Prostate gland (tissue), 2 donors: Measurements from ENCODE around the gene LHFPL5. TPM values are rescaled to one million over a fixed set of nuclear protein-coding genes. Genes with fewer than 3 reads are reported as not detected.

Source experiments
- DNase-seq: peaks from one replicate; pipeline ENCODE4 v3.0.0-alpha.2; 2019; ENCODE audit warnings: low spot score
- H3K27ac ChIP-seq, 2 donors: fragments of 200-600 bp; sonication (generic); 2 replicates each; pipeline ENCODE4 v1.5.1; 2017 to 2019
- H3K27me3 ChIP-seq: fragments of 200-600 bp; sonication (generic); replicated peaks from 2 replicates; pipeline ENCODE4 v1.5.1; 2019; ENCODE audit not compliant: insufficient read depth
- H3K36me3 ChIP-seq, 2 donors: fragments of 200-600 bp; sonication (generic); 1 replicate in 1 of 2; 2 replicates in 1 of 2; pipeline versions ENCODE4 v1.5.1 to v1.8.1; 2017 to 2019
- H3K4me1 ChIP-seq: fragments of 200-600 bp; sonication (generic); replicated peaks from 2 replicates; pipeline ENCODE4 v1.5.1; 2019
- H3K4me3 ChIP-seq, 2 donors: fragments of 200-600 bp; sonication (generic); 2 replicates each; pipeline ENCODE4 v1.5.1; 2017 to 2019
- H3K9me3 ChIP-seq: fragments of 200-600 bp; sonication (generic); 2 replicates; pipeline ENCODE4 v1.5.1; 2017
- CTCF ChIP-seq, 4 experiments: fragments of 200-600 bp in 2 of 4; fragments of 450-650 bp in 2 of 4; sonication (generic) in 2 of 4; IDR thresholded peaks; 1 replicate in 3 of 4; 2 replicates in 1 of 4; pipeline ENCODE4 v1.5.1; 2016 to 2019; ENCODE audit warnings: antibody characterized with exemption in 4 of 4, mild to moderate bottlenecking in 2 of 4, moderate library complexity in 2 of 4
- POLR2A ChIP-seq: fragments of 450-650 bp; IDR thresholded peaks from one replicate; pipeline ENCODE4 v1.6.1; 2016; ENCODE audit warnings: antibody characterized with exemption, mild to moderate bottlenecking
- POLR2AphosphoS5 ChIP-seq: sonication (generic); formaldehyde crosslinking; IDR thresholded peaks from one replicate; pipeline ENCODE4 v1.6.1; 2017; ENCODE audit warnings: antibody characterized with exemption
- WGBS: methylation state at CpG from one replicate; pipeline ENCODE4 v1.1.5; 2018; 5-methylcytosine and 5-hydroxymethylcytosine counted together
- intact Hi-C: fragments of 100-400 bp; cut with DNase I; formaldehyde crosslinking; loops from one replicate; pipeline ENCODE4 v1.14.2; 2022
- total RNA-seq, 2 donors: library from RNA; depleted of rRNA; stranded (reverse); fragments of >200 nt; gene quantifications; one replicate each; pipeline ENCODE4 v1.1.0, GENCODE V29; 2016

LHFPL5 gene
- total RNA-seq, 2 donors from 2014 or later: not detected

GRCh38 chr6:35798706-35799105 lies 6.4 kb upstream of the LHFPL5 start:
- intact Hi-C loops: loop anchor here (1.0 kb wide), 1 partner anchor 11 kb away; no protein-coding TSS in a partner anchor
- H3K27me3 ChIP-seq: no peaks in the 10 kb centered on the region
- H3K9me3 ChIP-seq: no peaks in the 10 kb centered on the region
- no peak overlapping the region for H3K4me3 ChIP-seq
- no peak for DNase-seq
- TF ChIP-seq POLR2A (no peak), POLR2AphosphoS5 (no peak), CTCF (IDR thresholded peaks at IDR 0.05) (no peak)
- no peak overlapping the region for H3K27ac ChIP-seq
- H3K36me3 ChIP-seq: no peaks in the 10 kb centered on the region
- 60% methylated on average over 5 of the region's 5 CpGs for WGBS
- no peaks in the 10 kb centered on the region for H3K4me1 ChIP-seq

GRCh38 chr6:35801148-35801547 lies 4.0 kb upstream of the LHFPL5 start:
- intact Hi-C loops: no loop called here
- 65% methylated on average over 3 of the region's 3 CpGs for WGBS
- Histone ChIP-seq H3K4me3 (no peak overlapping the region), H3K27ac (no peak overlapping the region), H3K4me1 (no peaks in the 10 kb centered on the region), H3K27me3 (no peaks in the 10 kb centered on the region), H3K9me3 (no peaks in the 10 kb centered on the region), H3K36me3 (no peaks in the 10 kb centered on the region)
- TF ChIP-seq POLR2A (no peak), POLR2AphosphoS5 (no peak), CTCF (IDR thresholded peaks at IDR 0.05) (no peak)
- DNase-seq: no peak

GRCh38 chr6:35808688-35809087 lies 3.5 kb downstream of the LHFPL5 start:
- TF ChIP-seq CTCF (IDR thresholded peaks at IDR 0.05) (no peak), POLR2AphosphoS5 (no peak), POLR2A (no peak)
- intact Hi-C loops: no loop called here
- Histone ChIP-seq H3K4me3 (no peak overlapping the region), H3K9me3 (no peaks in the 10 kb centered on the region), H3K27me3 (no peaks in the 10 kb centered on the region), H3K36me3 (no peaks in the 10 kb centered on the region), H3K27ac (no peak overlapping the region), H3K4me1 (no peaks in the 10 kb centered on the region)
- DNase-seq: no peak
- WGBS: 27% methylated on average over 3 of the region's 3 CpGs

- TF ChIP-seq POLR2A (no peak), POLR2AphosphoS5 (no peak)
- Histone ChIP-seq H3K36me3 (no peaks in the 10 kb centered on the region), H3K4me1 (no peaks in the 10 kb centered on the region), H3K27me3 (no peaks in the 10 kb centered on the region), H3K9me3 (no peaks in the 10 kb centered on the region), H3K4me3 (no peak overlapping the region), H3K27ac (no peak overlapping the region)
- DNase-seq: no peak
- WGBS: 74% methylated on average over 5 of the region's 5 CpGs
- intact Hi-C loops: no loop called here
These were observed 4.7 kb downstream of the LHFPL5 start for GRCh38 chr6:35809809-35810208.

- Histone ChIP-seq H3K27me3 (no peaks in the 10 kb centered on the region), H3K4me3 (no peak overlapping the region), H3K4me1 (no peaks in the 10 kb centered on the region), H3K9me3 (no peaks in the 10 kb centered on the region), H3K27ac (no peak overlapping the region), H3K36me3 (no peaks in the 10 kb centered on the region)
- no peak for DNase-seq
- intact Hi-C loops: no loop called here
- TF ChIP-seq CTCF (IDR thresholded peaks at IDR 0.05) (no peak), POLR2A (no peak), POLR2AphosphoS5 (no peak)
- 67% methylated on average over 14 of the region's 14 CpGs for WGBS
These were observed 6.0 kb downstream of the LHFPL5 start for GRCh38 chr6:35810971-35811698.
